HepG2 (cell line): ENCODE measurements around the gene CXXC5. TPM values are rescaled to one million over a fixed set of nuclear protein-coding genes. Genes with fewer than 3 reads are reported as not detected.
A peak's percentile ranks its signal among the peaks of the same experiment; 100 is the strongest.

ENCODE experiments used
- E2F1 ChIP-seq: sonication (generic); formaldehyde crosslinking; IDR thresholded peaks from 2 replicates; pipeline ENCODE4 v1.5.0; 2020; ENCODE audit warnings: missing genetic modification reagents
- FOXC1 ChIP-seq: sonication (generic); formaldehyde crosslinking; IDR thresholded peaks from 2 replicates; pipeline ENCODE4 v1.8.0; 2022; ENCODE audit warnings: mild to moderate bottlenecking, missing genetic modification reagents, borderline replicate concordance
- MAFG ChIP-seq: sonication (generic); formaldehyde crosslinking; IDR thresholded peaks from 2 replicates; pipeline ENCODE4 v1.5.1; 2020; ENCODE audit warnings: mild to moderate bottlenecking, missing genetic modification reagents
- PITX1 ChIP-seq: sonication (generic); formaldehyde crosslinking; IDR thresholded peaks from 2 replicates; pipeline ENCODE4 v1.5.1; 2020; ENCODE audit warnings: mild to moderate bottlenecking, missing genetic modification reagents
- YY1 ChIP-seq: IDR thresholded peaks from 2 replicates; pipeline ENCODE4 v1.6.1; 2011; ENCODE audit warnings: low read length, low read depth, moderate library complexity, mild to moderate bottlenecking; ENCODE audit not compliant: insufficient read depth, insufficient replicate concordance
- ZNF547 ChIP-seq: sonication (generic); formaldehyde crosslinking; IDR thresholded peaks from 2 replicates; pipeline ENCODE4 v1.5.1; 2020; ENCODE audit warnings: mild to moderate bottlenecking, missing genetic modification reagents
- ZNF574 ChIP-seq: sonication (generic); formaldehyde crosslinking; IDR thresholded peaks from 2 replicates; pipeline ENCODE4 v1.4.0; 2020; ENCODE audit warnings: missing genetic modification reagents
- ZNF615 ChIP-seq: sonication (generic); formaldehyde crosslinking; IDR thresholded peaks from 2 replicates; pipeline ENCODE4 v1.5.0; 2020; ENCODE audit warnings: mild to moderate bottlenecking, missing genetic modification reagents, borderline replicate concordance
- ZNF646 ChIP-seq: sonication (generic); formaldehyde crosslinking; IDR thresholded peaks from 2 replicates; pipeline ENCODE4 v1.9.0; 2021; ENCODE audit warnings: mild to moderate bottlenecking, missing genetic modification reagents
- ZSCAN22 ChIP-seq: sonication (generic); formaldehyde crosslinking; IDR thresholded peaks from 2 replicates; pipeline ENCODE4 v1.4.0; 2020; ENCODE audit warnings: mild to moderate bottlenecking, missing genetic modification reagents
- polyA plus RNA-seq, 8 experiments: library from polyadenylated mRNA; depleted of rRNA in 3 of 8; stranded (reverse) in 7 of 8; unstranded in 1 of 8; fragments of >200 nt; fragmentation: Illumina TruSeq in 4 of 8; extraction: Trizol in 4 of 8; gene quantifications; 2 replicates each; pipeline versions ENCODE4 v1.2.1 to v1.2.3, GENCODE V29; 2011 to 2016; ENCODE audit warnings: low read depth in 4 of 8, missing spikeins in 1 of 8, mixed read lengths in 1 of 8; ENCODE audit not compliant: insufficient read depth in 1 of 8
- total RNA-seq, 5 experiments: library from RNA; depleted of rRNA; stranded (reverse); fragments of >200 nt; fragmentation: Illumina TruSeq; extraction: Trizol; gene quantifications; 2 replicates each; pipeline ENCODE4 v1.2.3, GENCODE V29; 2016; ENCODE audit warnings: low read depth in 1 of 5

The CXXC5 gene
- total and polyA plus RNA-seq, 2 of the 13 experiments (the other 11 are each of a cell fraction or from before 2014, with no cell fraction given): 32.3 to 33.0 TPM

- TF ChIP-seq FOXC1 (CRISPR knock-in tag) (no peak), ZSCAN22 (CRISPR knock-in tag) (no peak), E2F1 (peak; percentile 55; the same call in 1 of the 2 replicates), MAFG (no peak), PITX1 (CRISPR knock-in tag) (no peak), ZNF646 (no peak; the same call in 1 of the 2 replicates), ZNF547 (no peak), ZNF615 (no peak), YY1 (peak; percentile 46), ZNF574 (CRISPR knock-in tag) (peak; percentile 57)
- TF ChIP-seq, all 625 proteins: peak for 94
Measured at GRCh38 chr5:139648205-139649081, at the start of gene CXXC5 (continued).
